ENCODE data around the gene CHSY1. TPM values are rescaled to one million over a fixed set of nuclear protein-coding genes. Genes with fewer than 3 reads are reported as not detected.

CHSY1 gene
- total RNA-seq, 6 experiments from 2014 or later, result 4.9 to 12.6 (median 7.2) TPM

DNA sequence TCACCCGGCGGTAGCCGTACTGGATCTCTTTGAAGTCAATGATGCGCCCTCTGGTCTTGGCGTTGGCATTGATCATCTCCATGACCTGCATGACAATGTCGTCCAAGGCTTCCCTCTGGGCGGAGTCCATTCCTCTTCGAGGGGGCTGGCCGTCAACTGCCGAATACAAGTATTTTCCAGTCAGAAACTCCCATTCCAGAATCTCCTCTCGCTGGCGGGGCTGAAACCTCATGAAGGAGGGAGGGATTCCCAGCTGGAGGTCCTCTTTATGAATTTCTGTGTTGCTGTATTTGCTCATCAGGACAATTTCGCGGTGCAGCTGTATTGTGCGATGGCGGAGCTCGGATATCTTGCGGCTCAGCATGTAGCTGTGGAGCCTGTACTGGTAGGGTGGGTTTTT lies 73.4 kb downstream of the CHSY1 start:
- Histone ChIP-seq H3K4me3 (no peak overlapping the region), H3K36me3 (peaks cover 0 to 6% (median 0%) of the 10 kb centered on the region in 4 donors), H3K27me3 (no peaks in the 10 kb centered on the region), H3K4me1 (peaks cover 0 to 2% (median 0%) of the 10 kb centered on the region in 4 donors), H3K9me3 (no peaks in the 10 kb centered on the region), H3K27ac (no peak overlapping the region)
- no peak for TF ChIP-seq POLR2A (IDR thresholded peaks at IDR 0.05)
- TF ChIP-seq, protein P1, sequence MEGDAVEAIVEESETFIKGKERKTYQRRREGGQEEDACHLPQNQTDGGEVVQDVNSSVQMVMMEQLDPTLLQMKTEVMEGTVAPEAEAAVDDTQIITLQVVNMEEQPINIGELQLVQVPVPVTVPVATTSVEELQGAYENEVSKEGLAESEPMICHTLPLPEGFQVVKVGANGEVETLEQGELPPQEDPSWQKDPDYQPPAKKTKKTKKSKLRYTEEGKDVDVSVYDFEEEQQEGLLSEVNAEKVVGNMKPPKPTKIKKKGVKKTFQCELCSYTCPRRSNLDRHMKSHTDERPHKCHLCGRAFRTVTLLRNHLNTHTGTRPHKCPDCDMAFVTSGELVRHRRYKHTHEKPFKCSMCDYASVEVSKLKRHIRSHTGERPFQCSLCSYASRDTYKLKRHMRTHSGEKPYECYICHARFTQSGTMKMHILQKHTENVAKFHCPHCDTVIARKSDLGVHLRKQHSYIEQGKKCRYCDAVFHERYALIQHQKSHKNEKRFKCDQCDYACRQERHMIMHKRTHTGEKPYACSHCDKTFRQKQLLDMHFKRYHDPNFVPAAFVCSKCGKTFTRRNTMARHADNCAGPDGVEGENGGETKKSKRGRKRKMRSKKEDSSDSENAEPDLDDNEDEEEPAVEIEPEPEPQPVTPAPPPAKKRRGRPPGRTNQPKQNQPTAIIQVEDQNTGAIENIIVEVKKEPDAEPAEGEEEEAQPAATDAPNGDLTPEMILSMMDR (IDR thresholded peaks at IDR 0.05), result no peak
- intact Hi-C loops (cut with DNase I), result no loop called here
- 96% methylated on average over 12 of the region's 18 CpGs for WGBS (ENCODE audit: insufficient coverage, low coverage, low lambda C conversion rate, missing lambda C conversion rate)
- no peak for ATAC-seq
- DNase-seq, result no peak

- no peak for ATAC-seq
- DNase-seq, result no peak
- H3K27ac ChIP-seq, result no peak overlapping the region
- H3K27me3 ChIP-seq, result no peaks in the 10 kb centered on the region
- no peak overlapping the region for H3K4me3 ChIP-seq
- TF ChIP-seq, protein P1 (IDR thresholded peaks at IDR 0.05), result no peak
- TF ChIP-seq POLR2A (IDR thresholded peaks at IDR 0.05), result no peak
- intact Hi-C loops (cut with DNase I), result no loop called here
- H3K36me3 ChIP-seq, result peaks cover 0 to 6% (median 0%) of the 10 kb centered on the region in 4 donors
- H3K4me1 ChIP-seq, result peaks cover 0 to 2% (median 0%) of the 10 kb centered on the region in 4 donors
- 89% methylated on average over 14 of the region's 14 CpGs for WGBS (ENCODE audit: insufficient coverage, low coverage, low lambda C conversion rate, missing lambda C conversion rate)
- no peaks in the 10 kb centered on the region for H3K9me3 ChIP-seq
Observed at GRCh38 chr15:101177866-101178265, 74.0 kb downstream of the CHSY1 start.

GRCh38 chr15:101176625-101177024 lies 75.2 kb downstream of the CHSY1 start:
- H3K36me3 ChIP-seq, result peaks cover 0 to 6% (median 0%) of the 10 kb centered on the region in 4 donors
- no peak for DNase-seq
- intact Hi-C loops (cut with DNase I), result no loop called here
- H3K27me3 ChIP-seq, result no peaks in the 10 kb centered on the region
- 37% methylated on average over 5 of the region's 5 CpGs for WGBS (ENCODE audit: insufficient coverage, low coverage, low lambda C conversion rate, missing lambda C conversion rate)
- ATAC-seq, result peak; percentile 37 to 57 (median 52)
- peak overlapping the region in 2 of 3 donors; percentile 11 to 40 for H3K27ac ChIP-seq
- H3K9me3 ChIP-seq, result no peaks in the 10 kb centered on the region
- H3K4me3 ChIP-seq, result no peak overlapping the region
- no peak for TF ChIP-seq POLR2A (IDR thresholded peaks at IDR 0.05)
- TF ChIP-seq, protein P1 (IDR thresholded peaks at IDR 0.05), result no peak
- peaks cover 0 to 2% (median 0%) of the 10 kb centered on the region in 4 donors for H3K4me1 ChIP-seq

DNA sequence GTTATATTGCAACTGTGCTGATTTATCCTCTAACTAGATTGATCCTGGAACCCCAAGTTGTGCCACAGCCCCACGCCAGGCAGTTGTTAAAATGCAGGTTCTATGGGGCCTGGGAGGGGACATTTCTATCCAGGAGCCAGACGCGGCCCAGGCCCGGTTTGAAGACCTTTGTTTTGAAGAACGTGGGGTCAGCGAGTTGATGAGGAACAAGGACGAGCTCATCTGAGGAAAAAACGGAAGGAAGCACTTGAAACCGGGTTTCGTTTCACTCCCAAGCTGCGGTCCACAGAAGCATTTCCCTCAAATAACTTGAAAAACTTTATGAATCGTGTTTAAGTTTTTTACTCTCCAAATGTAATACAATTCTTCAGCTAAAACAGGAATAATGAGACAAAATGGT lies 76.4 kb downstream of the CHSY1 start:
- no peak for TF ChIP-seq POLR2A (IDR thresholded peaks at IDR 0.05)
- TF ChIP-seq, protein P1 (IDR thresholded peaks at IDR 0.05), result no peak
- 62% methylated on average over 12 of the region's 12 CpGs for WGBS (ENCODE audit: insufficient coverage, low coverage, low lambda C conversion rate, missing lambda C conversion rate)
- H3K4me3 ChIP-seq, result no peak overlapping the region
- H3K4me1 ChIP-seq, result peaks cover 0 to 2% (median 0%) of the 10 kb centered on the region in 4 donors
- intact Hi-C loops (cut with DNase I), result no loop called here
- no peaks in the 10 kb centered on the region for H3K27me3 ChIP-seq
- H3K36me3 ChIP-seq, result peaks cover 0 to 6% (median 0%) of the 10 kb centered on the region in 4 donors
- H3K9me3 ChIP-seq, result no peaks in the 10 kb centered on the region
- DNase-seq (no peak), ATAC-seq (peak; percentile 28 to 67 (median 46))
- peak overlapping the region in 2 of 3 donors; percentile 6 to 40 for H3K27ac ChIP-seq

All from right lobe of liver (tissue), 6 donors.